Fibroblast of the conjunctiva (primary cell): Measurements from ENCODE around the gene MAP7D2.

Experiments used
- DNase-seq: peaks from one replicate; pipeline ENCODE4 v3.0.0-alpha.2; 2010; ENCODE audit warnings: low read depth

MAP7D2 gene

GRCh38 chrX:20112022-20112774, 4.5 kb downstream of the MAP7D2 start:
- no peak for DNase-seq

GRCh38 chrX:20111271-20111670, 5.4 kb downstream of the MAP7D2 start:
- DNase-seq, result no peak

GRCh38 chrX:20101934-20102581, 14.6 kb downstream of the MAP7D2 start:
- DNase-seq, result no peak

- no peak for DNase-seq
Observed at GRCh38 chrX:20091499-20091898, 25.2 kb downstream of the MAP7D2 start.

GRCh38 chrX:20089845-20090244, 26.9 kb downstream of the MAP7D2 start:
- no peak for DNase-seq

GRCh38 chrX:20080277-20080676, 36.4 kb downstream of the MAP7D2 start:
- no peak for DNase-seq

GRCh38 chrX:20071511-20072079, 45.1 kb downstream of the MAP7D2 start:
- no peak for DNase-seq

- peak; percentile 79 for DNase-seq
Observed at GRCh38 chrX:20067709-20068561, 48.8 kb downstream of the MAP7D2 start.

- peak; percentile 60 for DNase-seq
Observed at GRCh38 chrX:20066968-20067708, 49.6 kb downstream of the MAP7D2 start.

GRCh38 chrX:20063716-20064351, 52.9 kb downstream of the MAP7D2 start:
- DNase-seq, result no peak

- no peak for DNase-seq
Observed at GRCh38 chrX:20063153-20063552, 53.6 kb downstream of the MAP7D2 start.

GRCh38 chrX:20061855-20062254, 54.9 kb downstream of the MAP7D2 start:
- DNase-seq, result no peak

GRCh38 chrX:20060961-20061748, 55.6 kb downstream of the MAP7D2 start:
- no peak for DNase-seq

- DNase-seq, result no peak
Observed at GRCh38 chrX:20059467-20060128, 57.1 kb downstream of the MAP7D2 start.

GRCh38 chrX:20057479-20057878, 59.2 kb downstream of the MAP7D2 start:
- no peak for DNase-seq

GRCh38 chrX:20056704-20057103, 60.0 kb downstream of the MAP7D2 start:
- DNase-seq, result no peak

- no peak for DNase-seq
Observed at GRCh38 chrX:20053537-20053936, 63.2 kb downstream of the MAP7D2 start.

GRCh38 chrX:20046864-20047263, 69.8 kb downstream of the MAP7D2 start:
- DNase-seq, result no peak

- DNase-seq, result no peak
Observed at GRCh38 chrX:20046223-20046622, 70.5 kb downstream of the MAP7D2 start.

GRCh38 chrX:20042221-20042620, 74.5 kb downstream of the MAP7D2 start:
- no peak for DNase-seq
